Heart left ventricle (tissue), 16 donors: Measurements from ENCODE around the gene MYO7A. TPM values are rescaled to one million over a fixed set of nuclear protein-coding genes. Genes with fewer than 3 reads are reported as not detected.

ENCODE experiments used
- ATAC-seq, 4 donors: fragments of 200-7000 bp; cut with Tn5 transposase; one replicate each; pipeline ENCODE4 v1.9.1; 2020 to 2022; ENCODE audit warnings: moderate library complexity in 4 of 4, mild to moderate bottlenecking in 3 of 4, moderate number of reproducible peaks in 1 of 4
- DNase-seq, 5 donors: peaks; one replicate each; pipeline ENCODE4 v3.0.0-alpha.2; 2020
- H3K27ac ChIP-seq, 12 donors: fragments of 200-600 bp; sonication (generic) in 4 of 12; one replicate each; pipeline versions ENCODE4 v1.5.0 to v1.8.0; 2016 to 2022; ENCODE audit warnings: mild to moderate bottlenecking in 2 of 12
- H3K27me3 ChIP-seq, 9 donors: fragments of 200-600 bp; sonication (generic) in 2 of 9; one replicate each; pipeline versions ENCODE4 v1.5.1 to v1.8.0; 2016 to 2022; ENCODE audit warnings: mild to moderate bottlenecking in 3 of 9
- H3K36me3 ChIP-seq, 9 donors: fragments of 200-600 bp; sonication (generic) in 2 of 9; one replicate each; pipeline versions ENCODE4 v1.5.0 to v1.8.0; 2018 to 2022; ENCODE audit warnings: mild to moderate bottlenecking in 2 of 9
- H3K4me1 ChIP-seq, 12 donors: fragments of 200-600 bp; sonication (generic) in 4 of 12; one replicate each; pipeline versions ENCODE4 v1.5.0 to v1.8.0; 2016 to 2022; ENCODE audit warnings: mild to moderate bottlenecking in 3 of 12
- H3K4me3 ChIP-seq, 12 donors: fragments of 200-600 bp; sonication (generic) in 4 of 12; one replicate each; pipeline versions ENCODE4 v1.5.0 to v1.8.0; 2017 to 2022; ENCODE audit warnings: mild to moderate bottlenecking in 9 of 12, moderate library complexity in 4 of 12
- H3K9me3 ChIP-seq, 12 donors: fragments of 200-600 bp; sonication (generic) in 4 of 12; one replicate each; pipeline versions ENCODE4 v1.5.0 to v1.8.0; 2016 to 2022; ENCODE audit warnings: mild to moderate bottlenecking in 1 of 12
- CTCF ChIP-seq, 12 donors: fragments of 200-600 bp; sonication (generic) in 4 of 12; IDR thresholded peaks; one replicate each; pipeline versions ENCODE4 v1.5.0 to v1.8.0; 2018 to 2022; ENCODE audit warnings: antibody characterized with exemption in 12 of 12, mild to moderate bottlenecking in 5 of 12
- POLR2A ChIP-seq, 2 donors: fragments of 450-650 bp; IDR thresholded peaks; one replicate each; pipeline ENCODE4 v1.6.1; 2017; ENCODE audit warnings: antibody characterized with exemption in 2 of 2, mild to moderate bottlenecking in 2 of 2, moderate library complexity in 2 of 2
- WGBS, 4 donors: extraction: QIAGEN DNeasy Blood & Tissue Kit in 2 of 4; methylation state at CpG; one replicate each; pipeline versions ENCODE4 v1.1.5 to v1.1.7; 2013 to 2018; 5-methylcytosine and 5-hydroxymethylcytosine counted together
- intact Hi-C, 10 donors: fragments of 100-400 bp; cut with DNase I; formaldehyde crosslinking; loops; one replicate each; pipeline versions ENCODE4 v1.11.1 to v1.14.2; 2022
- polyA plus RNA-seq, 2 donors: library from polyadenylated mRNA; stranded (reverse); fragments of 200-250 nt; gene quantifications; one replicate each; pipeline ENCODE4 v1.2.3, GENCODE V29; 2013
- total RNA-seq, 9 donors: library from RNA; depleted of rRNA in 2 of 9; stranded (reverse); fragments of >200 nt in 2 of 9; fragmentation: NEBNext Ultra II Directional in 3 of 9; extraction: Animal tissue kit (Norgen Biotek cat#: 25700) in 3 of 9; gene quantifications; one replicate each; pipeline versions ENCODE4 v1.1.0 to v1.2.4, GENCODE V29; 2016 to 2023
- donor health status: ischemic (EF 13 %, LVEDD 7.1; RV severe dilation, severe dysfunction).
- donor health status: healthy with polysubstance abuse.
- donor health status: DM: no; HTN: yes; CAD: no.
- donor health status: DM: no; HTN: no; CAD: no.
- donor health status: ischemic (EF 25% LVEDD 6.9; RV normal size, moderate dysfunction).
- donor health status: ischemic (EF 25% LVEDD 5.7; RV mildly dilated, moderate dysfunction).
- donor health status: healthy.
- donor health status: DM: yes; HTN: yes; CAD: no.
- donor health status: ischemic (EF 35%, LVEDD 5.7; RV mildly dilated, moderate dysfunction).
- donor health status: nonischemic (EF 11% LVEDD 7.7; RV severe dilation, severe dysfunction).
- donor health status: DM: yes; HTN: yes; CAD: no.
- donor health status: PGD.
- donor health status: ischemic (EF 29% LVEDD 5.4; RV normal size, mild dysfunction).
- donor health status: nonischemic (EF 23%, LVEDD 6.1; RV moderate dilation, normal function).

Gene MYO7A
- total and polyA plus RNA-seq, 11 donors: 1.0 to 17.1 (median 2.7) TPM

- H3K4me3 ChIP-seq: no peak overlapping the region
- DNase-seq (no peak), ATAC-seq (no peak)
- peaks cover 0 to 13% (median 3%) of the 10 kb centered on the region in 12 donors for H3K4me1 ChIP-seq
- no peaks in the 10 kb centered on the region for H3K36me3 ChIP-seq
- H3K27me3 ChIP-seq: no peaks in the 10 kb centered on the region
- H3K27ac ChIP-seq: no peak overlapping the region
- TF ChIP-seq CTCF (IDR thresholded peaks at IDR 0.05) (no peak), POLR2A (IDR thresholded peaks at IDR 0.05) (no peak)
- no peaks in the 10 kb centered on the region for H3K9me3 ChIP-seq
- WGBS, 4 donors: 92 to 95% (median 92%) methylated on average over 4 to 7 of the region's 7 CpGs
- intact Hi-C loops: no loop called here
Measured at GRCh38 chr11:77106321-77106720, 21.7 kb upstream of the MYO7A start.

DNA sequence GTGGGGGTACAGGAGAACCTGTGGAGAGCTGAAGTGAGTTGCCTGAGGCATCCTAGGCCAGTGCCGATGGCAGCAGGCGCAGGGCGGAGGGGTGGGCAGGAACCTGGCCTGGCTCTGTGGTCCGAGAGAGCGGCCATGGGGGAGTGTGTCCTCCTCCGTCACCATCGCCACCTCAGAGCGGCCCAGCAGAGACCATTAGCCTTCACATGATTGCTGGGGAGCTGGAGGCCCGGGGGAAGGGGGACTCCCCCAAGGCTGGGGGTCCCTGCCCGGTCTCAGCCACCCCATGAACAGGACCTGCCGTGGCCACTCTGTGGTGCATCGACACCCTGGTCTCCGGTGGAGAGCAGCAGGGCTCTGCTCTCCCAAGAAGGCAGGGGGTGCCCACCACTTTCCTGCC, 21.3 kb upstream of the MYO7A start:
- WGBS, 4 donors: 93 to 98% (median 97%) methylated on average over 7 to 13 of the region's 13 CpGs

DNA sequence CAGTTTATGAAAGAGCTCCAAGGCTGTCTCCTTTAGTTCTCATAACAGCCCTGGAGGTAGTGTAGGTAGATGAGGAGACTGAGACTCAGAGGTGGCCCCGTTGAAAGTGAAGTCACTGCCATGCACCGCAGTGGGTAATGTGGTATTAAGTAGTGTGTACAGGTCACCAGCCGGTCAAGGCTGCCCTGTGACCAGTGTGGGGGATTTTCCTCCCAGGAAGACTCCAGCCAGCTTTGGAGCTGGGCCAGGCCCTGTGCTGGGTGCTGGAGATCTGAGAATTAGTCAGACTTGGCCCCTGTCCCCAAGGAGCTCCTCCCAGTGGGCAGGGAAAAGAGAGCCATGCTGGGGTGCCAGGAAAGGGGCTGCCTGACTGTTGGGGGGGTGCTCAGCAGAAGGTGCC, 20.1 kb upstream of the MYO7A start:
- DNase-seq (peak in 2 of 5 donors; percentile 69 to 71), ATAC-seq (peak in 3 of 4 donors; percentile 21 to 50 (median 27))
- 63 to 72% (median 67%) methylated on average over 3 of the region's 3 CpGs for WGBS, 4 donors
- Histone ChIP-seq H3K4me3 (no peak overlapping the region), H3K27ac (no peak overlapping the region), H3K4me1 (peaks cover 0 to 13% (median 3%) of the 10 kb centered on the region in 12 donors), H3K36me3 (no peaks in the 10 kb centered on the region), H3K27me3 (no peaks in the 10 kb centered on the region), H3K9me3 (no peaks in the 10 kb centered on the region)
- TF ChIP-seq POLR2A (IDR thresholded peaks at IDR 0.05) (no peak), CTCF (IDR thresholded peaks at IDR 0.05) (no peak)
- intact Hi-C loops: no loop called here

More for the DNA sequence above, 21.3 kb upstream of the MYO7A start:
- no peak for ATAC-seq
- H3K36me3 ChIP-seq: no peaks in the 10 kb centered on the region
- H3K27ac ChIP-seq: no peak overlapping the region
- intact Hi-C loops: no loop called here
- no peak for DNase-seq
- H3K9me3 ChIP-seq: no peaks in the 10 kb centered on the region
- H3K4me3 ChIP-seq: no peak overlapping the region
- no peaks in the 10 kb centered on the region for H3K27me3 ChIP-seq
- H3K4me1 ChIP-seq: peaks cover 0 to 13% (median 3%) of the 10 kb centered on the region in 12 donors
- TF ChIP-seq CTCF (IDR thresholded peaks at IDR 0.05): no peak
- no peak for TF ChIP-seq POLR2A (IDR thresholded peaks at IDR 0.05)

DNA sequence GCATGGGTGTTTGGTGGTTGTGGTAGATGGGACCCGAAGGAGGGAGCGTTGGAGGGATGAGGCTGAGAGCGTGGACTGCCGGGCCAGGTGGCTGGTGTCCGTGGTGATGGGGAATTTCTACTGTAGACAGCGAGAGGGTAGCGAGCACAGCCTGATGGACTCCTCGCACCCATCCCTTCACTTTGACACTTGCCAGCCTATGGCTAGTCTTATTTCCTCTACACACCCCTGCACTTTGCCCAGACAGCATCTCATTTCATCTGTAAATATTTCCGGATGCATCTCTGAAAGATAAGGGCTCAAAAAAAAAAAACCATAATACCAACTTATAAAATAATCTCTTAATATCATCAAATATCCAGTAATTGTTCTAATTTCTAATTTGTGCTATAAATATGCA, 19.6 kb upstream of the MYO7A start:
- intact Hi-C loops: no loop called here
- H3K36me3 ChIP-seq: no peaks in the 10 kb centered on the region
- H3K27me3 ChIP-seq: no peaks in the 10 kb centered on the region
- WGBS, 4 donors: 86 to 92% (median 90%) methylated on average over 9 of the region's 9 CpGs
- TF ChIP-seq CTCF (IDR thresholded peaks at IDR 0.05) (no peak), POLR2A (IDR thresholded peaks at IDR 0.05) (no peak)
- no peak overlapping the region for H3K4me3 ChIP-seq
- H3K9me3 ChIP-seq: no peaks in the 10 kb centered on the region
- peaks cover 0 to 13% (median 3%) of the 10 kb centered on the region in 12 donors for H3K4me1 ChIP-seq
- H3K27ac ChIP-seq: peak overlapping the region in 1 of 12 donors; percentile 20
- ATAC-seq: peak in 1 of 4 donors; percentile 30
- no peak for DNase-seq
